Muscle layer of duodenum (tissue), 2 donors: Measurements from ENCODE around the gene IL20RA.

Source experiments
- H3K27ac ChIP-seq: one replicate; pipeline ENCODE4 v1.7.0; 2013; ENCODE audit warnings: mild to moderate bottlenecking, low read length
- H3K27me3 ChIP-seq: one replicate; pipeline ENCODE4 v1.7.0; 2013; ENCODE audit warnings: low read depth, mild to moderate bottlenecking, control low read depth, low read length
- H3K36me3 ChIP-seq, 2 donors: one replicate each; pipeline ENCODE4 v1.7.0; 2013; ENCODE audit warnings: low read length in 2 of 2, control low read depth in 1 of 2, mild to moderate bottlenecking in 1 of 2; ENCODE audit not compliant: insufficient read depth in 2 of 2, control insufficient read depth in 1 of 2
- H3K4me1 ChIP-seq, 2 donors: one replicate each; pipeline ENCODE4 v1.7.0; 2013; ENCODE audit warnings: low read length in 2 of 2, mild to moderate bottlenecking in 2 of 2, control low read depth in 1 of 2, moderate library complexity in 1 of 2; ENCODE audit not compliant: insufficient read depth in 2 of 2, control insufficient read depth in 1 of 2
- H3K4me3 ChIP-seq, 2 donors: one replicate each; pipeline ENCODE4 v1.7.0; 2013; ENCODE audit warnings: low read length in 2 of 2, low read depth in 1 of 2, mild to moderate bottlenecking in 1 of 2
- H3K9me3 ChIP-seq, 2 donors: one replicate each; pipeline ENCODE4 v1.7.0; 2013; ENCODE audit warnings: low read length in 2 of 2, control low read depth in 1 of 2, mild to moderate bottlenecking in 1 of 2; ENCODE audit not compliant: control insufficient read depth in 1 of 2
- donor health status: healthy.

IL20RA gene

DNA sequence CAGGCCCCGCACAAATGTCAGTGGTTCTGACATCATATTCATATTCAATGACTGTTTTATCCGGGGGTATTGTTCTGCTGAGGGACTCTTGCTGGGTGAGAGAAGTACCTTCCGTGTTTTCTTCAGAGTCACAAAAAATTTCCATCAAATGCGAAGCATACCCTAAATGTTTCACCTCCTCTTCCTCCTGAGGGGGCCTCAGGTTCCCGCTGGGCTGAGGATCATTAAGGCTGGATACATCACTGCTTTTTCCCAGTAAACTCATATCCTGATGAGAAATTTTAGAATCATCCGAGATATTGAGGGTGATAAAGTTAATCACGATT lies 42.8 kb downstream of the IL20RA start:
- Histone ChIP-seq H3K4me3 (no peak overlapping the region), H3K36me3 (no peaks in the 10 kb centered on the region), H3K27ac (no peak overlapping the region), H3K4me1 (no peaks in the 10 kb centered on the region), H3K9me3 (no peaks in the 10 kb centered on the region), H3K27me3 (no peaks in the 10 kb centered on the region)

DNA sequence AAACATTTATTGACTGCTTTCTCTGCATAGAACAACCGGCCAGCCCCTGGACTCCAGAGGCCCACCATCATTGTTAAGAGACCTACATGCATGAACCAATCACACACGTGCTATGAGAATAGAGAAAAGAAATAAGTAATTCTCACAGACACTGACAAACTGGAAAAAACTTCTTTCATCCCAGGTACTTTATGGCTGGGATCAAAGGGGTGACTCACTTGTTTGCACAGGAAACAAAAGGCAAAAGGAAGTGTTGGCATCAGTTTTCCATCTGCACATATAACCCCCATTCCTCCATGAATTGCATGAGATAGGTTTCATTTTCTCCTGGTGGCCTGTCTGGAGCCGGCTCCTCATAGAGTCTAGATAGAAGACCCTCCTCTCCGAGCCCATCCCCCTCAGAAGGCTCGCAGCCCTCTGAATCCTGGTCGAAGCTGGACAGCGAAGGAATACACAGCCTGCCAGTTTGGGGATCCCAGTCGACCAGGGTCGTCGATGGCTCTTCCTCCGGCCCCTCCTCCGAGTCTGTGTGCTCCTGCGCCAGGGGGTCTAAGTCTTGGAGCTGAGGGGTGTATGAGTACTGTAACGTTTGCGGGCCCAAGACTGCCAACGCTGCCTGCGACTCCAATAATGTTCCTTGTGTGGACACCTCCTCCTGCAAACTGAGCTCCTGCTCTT lies 43.3 kb downstream of the IL20RA start:
- Histone ChIP-seq H3K4me1 (no peaks in the 10 kb centered on the region), H3K27me3 (no peaks in the 10 kb centered on the region), H3K27ac (no peak overlapping the region), H3K4me3 (no peak overlapping the region), H3K9me3 (no peaks in the 10 kb centered on the region), H3K36me3 (no peaks in the 10 kb centered on the region)

GRCh38 chr6:137000825-137001224 lies 43.9 kb downstream of the IL20RA start:
- H3K36me3 ChIP-seq: no peaks in the 10 kb centered on the region
- H3K27ac ChIP-seq: no peak overlapping the region
- H3K4me1 ChIP-seq: no peaks in the 10 kb centered on the region
- H3K4me3 ChIP-seq: no peak overlapping the region
- H3K27me3 ChIP-seq: no peaks in the 10 kb centered on the region
- no peaks in the 10 kb centered on the region for H3K9me3 ChIP-seq

DNA sequence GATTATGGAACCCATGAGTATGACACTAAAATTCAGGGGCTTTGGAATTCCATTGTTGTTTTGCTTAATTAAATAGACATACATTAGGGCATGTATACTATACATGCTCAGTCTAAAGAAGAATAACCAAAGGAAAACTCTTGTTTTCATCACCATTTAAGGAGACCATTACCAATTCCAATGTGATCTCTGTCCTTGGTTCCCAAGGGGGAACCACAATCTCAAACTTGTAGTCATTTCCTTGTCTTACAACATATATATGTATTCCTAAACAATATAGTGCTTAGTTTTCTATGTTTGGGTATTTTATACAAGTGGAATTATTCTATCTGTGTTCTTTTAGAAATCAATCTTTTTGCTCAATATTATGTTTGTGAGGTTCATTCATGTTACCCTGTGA lies 49.2 kb downstream of the IL20RA start:
- H3K4me1 ChIP-seq: no peaks in the 10 kb centered on the region
- no peak overlapping the region for H3K27ac ChIP-seq
- no peaks in the 10 kb centered on the region for H3K36me3 ChIP-seq
- no peak overlapping the region for H3K4me3 ChIP-seq
- no peaks in the 10 kb centered on the region for H3K9me3 ChIP-seq
- H3K27me3 ChIP-seq: no peaks in the 10 kb centered on the region

DNA sequence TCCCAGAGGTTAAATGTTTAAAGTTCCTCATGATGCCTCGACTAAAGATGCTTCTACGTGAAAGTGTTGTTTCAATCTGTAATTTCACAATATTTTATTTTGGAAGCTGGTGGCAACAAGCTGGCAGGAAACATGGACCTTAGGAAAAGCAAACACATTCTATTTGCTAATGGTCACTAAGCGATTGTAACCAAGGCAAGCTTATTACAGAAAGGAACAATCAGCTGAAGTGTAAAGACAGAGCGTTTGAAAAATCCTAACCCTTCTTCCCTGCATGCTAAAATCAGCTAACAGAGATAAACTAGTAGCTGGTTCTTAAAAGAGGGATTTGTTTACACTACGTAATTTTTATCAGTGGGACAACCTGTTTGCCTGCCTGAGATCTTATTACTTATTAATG lies 50.0 kb downstream of the IL20RA start:
- Histone ChIP-seq H3K27me3 (peaks cover 3% of the 10 kb centered on the region), H3K27ac (no peak overlapping the region), H3K4me1 (peaks cover 0 to 5% of the 10 kb centered on the region in 2 donors), H3K9me3 (no peaks in the 10 kb centered on the region), H3K4me3 (no peak overlapping the region), H3K36me3 (no peaks in the 10 kb centered on the region)

DNA sequence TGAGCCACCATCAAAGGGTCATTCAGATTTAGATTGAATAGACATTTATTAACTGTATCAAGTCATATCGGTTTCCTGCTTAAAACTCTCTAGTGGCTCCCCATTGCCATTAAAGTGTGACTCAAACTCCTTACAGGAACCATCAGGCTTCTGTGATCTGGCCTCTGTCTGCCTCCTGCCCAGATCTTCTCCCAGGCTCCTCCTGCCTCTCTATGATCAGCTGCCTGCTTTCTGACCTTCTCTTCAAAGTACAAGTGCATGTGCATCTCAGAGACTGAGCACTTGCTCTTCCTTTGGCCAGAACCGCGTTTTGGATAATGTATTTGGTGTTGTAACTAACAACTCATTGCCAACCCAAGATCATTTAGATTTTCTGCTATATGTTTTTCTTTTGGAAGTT lies 52.7 kb downstream of the IL20RA start:
- Histone ChIP-seq H3K27me3 (peaks cover 10% of the 10 kb centered on the region), H3K9me3 (no peaks in the 10 kb centered on the region), H3K4me3 (no peak overlapping the region), H3K4me1 (peaks cover 0 to 10% of the 10 kb centered on the region in 2 donors), H3K27ac (no peak overlapping the region), H3K36me3 (no peaks in the 10 kb centered on the region)

GRCh38 chr6:136991646-136992045 lies 53.1 kb downstream of the IL20RA start:
- Histone ChIP-seq H3K9me3 (no peaks in the 10 kb centered on the region), H3K36me3 (no peaks in the 10 kb centered on the region), H3K27ac (no peak overlapping the region), H3K4me3 (no peak overlapping the region), H3K4me1 (peaks cover 0 to 10% of the 10 kb centered on the region in 2 donors), H3K27me3 (peaks cover 10% of the 10 kb centered on the region)

GRCh38 chr6:136990754-136991153 lies 54.0 kb downstream of the IL20RA start:
- Histone ChIP-seq H3K27me3 (peaks cover 10% of the 10 kb centered on the region), H3K4me1 (peaks cover 0 to 10% of the 10 kb centered on the region in 2 donors), H3K4me3 (no peak overlapping the region), H3K9me3 (no peaks in the 10 kb centered on the region), H3K27ac (no peak overlapping the region), H3K36me3 (no peaks in the 10 kb centered on the region)

- H3K36me3 ChIP-seq: no peaks in the 10 kb centered on the region
- H3K4me3 ChIP-seq: peak overlapping the region; percentile 53 to 64
- H3K27me3 ChIP-seq: peaks cover 10% of the 10 kb centered on the region
- H3K27ac ChIP-seq: no peak overlapping the region
- H3K4me1 ChIP-seq: peaks cover 0 to 10% of the 10 kb centered on the region in 2 donors
- H3K9me3 ChIP-seq: no peaks in the 10 kb centered on the region
These were observed 54.6 kb downstream of the IL20RA start for GRCh38 chr6:136990242-136990578.

- H3K9me3 ChIP-seq: no peaks in the 10 kb centered on the region
- peaks cover 10% of the 10 kb centered on the region for H3K27me3 ChIP-seq
- no peaks in the 10 kb centered on the region for H3K36me3 ChIP-seq
- H3K27ac ChIP-seq: no peak overlapping the region
- H3K4me1 ChIP-seq: peaks cover 0 to 10% of the 10 kb centered on the region in 2 donors
- H3K4me3 ChIP-seq: peak overlapping the region; percentile 53 to 64
These were observed 55.1 kb downstream of the IL20RA start for GRCh38 chr6:136989571-136990241.

DNA sequence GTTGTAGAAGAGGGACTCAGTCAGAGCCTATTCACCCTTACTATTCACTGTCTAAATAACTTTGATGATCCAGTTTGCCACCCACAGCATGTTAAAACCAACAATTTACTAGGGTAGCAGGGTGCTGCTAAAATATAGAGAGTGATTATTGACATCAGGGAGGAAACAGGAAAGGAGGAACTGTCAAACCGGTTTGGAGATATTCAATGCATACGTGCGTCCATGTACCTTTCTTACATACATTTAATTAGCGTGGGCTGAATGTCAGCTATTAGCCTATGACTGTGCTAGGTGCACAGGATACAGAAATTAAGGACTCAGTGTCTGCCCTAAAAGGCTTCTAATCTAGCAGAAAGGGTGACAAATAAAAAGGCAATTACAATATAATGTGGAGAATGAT lies 57.2 kb downstream of the IL20RA start:
- H3K27me3 ChIP-seq: peaks cover 10% of the 10 kb centered on the region
- H3K9me3 ChIP-seq: no peaks in the 10 kb centered on the region
- peaks cover 0 to 10% of the 10 kb centered on the region in 2 donors for H3K4me1 ChIP-seq
- no peak overlapping the region for H3K27ac ChIP-seq
- H3K4me3 ChIP-seq: no peak overlapping the region
- no peaks in the 10 kb centered on the region for H3K36me3 ChIP-seq

DNA sequence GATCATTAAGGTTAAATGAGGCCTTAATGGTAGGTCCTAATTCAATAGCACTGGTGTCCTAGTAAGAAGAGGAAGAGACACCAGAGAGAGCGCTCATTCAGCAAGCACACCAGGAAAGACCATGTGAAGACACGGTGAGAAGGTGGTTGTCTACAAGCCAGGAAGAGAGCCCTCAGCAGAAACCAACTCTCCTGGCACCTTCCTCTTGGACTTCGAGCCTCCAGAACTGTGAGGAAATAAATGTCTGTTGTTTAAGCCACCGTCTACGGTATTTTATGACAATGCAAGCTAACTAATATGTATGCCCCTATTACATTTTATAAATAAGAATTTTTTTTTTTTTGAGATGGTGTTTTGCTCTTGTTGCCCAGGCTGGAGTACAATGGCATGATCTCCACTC lies 59.3 kb downstream of the IL20RA start:
- Histone ChIP-seq H3K27me3 (peaks cover 10% of the 10 kb centered on the region), H3K4me3 (no peak overlapping the region), H3K4me1 (peaks cover 0 to 10% of the 10 kb centered on the region in 2 donors), H3K27ac (no peak overlapping the region), H3K36me3 (no peaks in the 10 kb centered on the region), H3K9me3 (no peaks in the 10 kb centered on the region)
